Naive thymus-derived CD4-positive, alpha-beta T cell (primary cell): Measurements from ENCODE around the gene DISP3. TPM values are rescaled to one million over a fixed set of nuclear protein-coding genes. Genes with fewer than 3 reads are reported as not detected.

Experiments used
- ATAC-seq: fragments of 150-1000 bp; cut with Tn5 transposase; 2 replicates; pipeline ENCODE4 v1.10.0; 2021; ENCODE audit warnings: mild to moderate bottlenecking, moderate library complexity
- CTCF ChIA-PET: fragments of 350-600 bp; sonication (Branson Sonifier 250); formaldehyde crosslinking; loops from one replicate; lab custom pipeline; 2021; ENCODE audit warnings: antibody characterized with exemption; lab: Charles Lee
- POLR2A ChIA-PET: fragments of 350-600 bp; sonication (Branson Sonifier 250); formaldehyde crosslinking; loops from one replicate; lab custom pipeline; 2021; ENCODE audit warnings: antibody characterized with exemption, inconsistent platforms; lab: Charles Lee
- DNase-seq, 9 donors: peaks; one replicate each; pipeline versions ENCODE4 v3.0.0 to v3.0.0-alpha.2; 2020 to 2022; ENCODE audit warnings: mixed read lengths in 1 of 9
- H3K27ac ChIP-seq: one replicate; pipeline ENCODE4 v1.7.0; 2013; ENCODE audit warnings: mild to moderate bottlenecking, low read depth, low read length, moderate library complexity
- H3K27me3 ChIP-seq, 2 donors: one replicate each; pipeline ENCODE4 v1.7.0; 2013; ENCODE audit warnings: low read length in 2 of 2, mild to moderate bottlenecking in 2 of 2, moderate library complexity in 2 of 2; ENCODE audit not compliant: control insufficient read depth in 2 of 2, insufficient read depth in 2 of 2
- H3K36me3 ChIP-seq, 3 experiments: 1 replicate in 2 of 3; 2 replicates in 1 of 3; pipeline ENCODE4 v1.7.0; 2013; ENCODE audit warnings: low read length in 3 of 3, mild to moderate bottlenecking in 3 of 3, moderate library complexity in 1 of 3; ENCODE audit not compliant: insufficient read depth in 3 of 3, control insufficient read depth in 2 of 3
- H3K4me1 ChIP-seq, 2 donors: one replicate each; pipeline ENCODE4 v1.7.0; 2013; ENCODE audit warnings: low read length in 2 of 2, mild to moderate bottlenecking in 2 of 2, moderate library complexity in 1 of 2; ENCODE audit not compliant: control insufficient read depth in 2 of 2, insufficient read depth in 2 of 2
- H3K4me3 ChIP-seq: 2 replicates; pipeline ENCODE4 v1.7.0; 2013; ENCODE audit warnings: mild to moderate bottlenecking, low read length
- H3K9me3 ChIP-seq, 3 experiments: 1 replicate in 2 of 3; 2 replicates in 1 of 3; pipeline ENCODE4 v1.7.0; 2013; ENCODE audit warnings: low read length in 3 of 3; ENCODE audit not compliant: control insufficient read depth in 2 of 3
- H3K27ac Mint-ChIP-seq, 9 donors: one replicate each; pipeline ENCODE4 v1.8.0; 2020 to 2022; ENCODE audit warnings: mixed read lengths in 9 of 9, mild to moderate bottlenecking in 8 of 9, moderate library complexity in 5 of 9, inconsistent platforms in 2 of 9
- H3K27me3 Mint-ChIP-seq, 5 donors: one replicate each; pipeline ENCODE4 v1.8.0; 2021 to 2022; ENCODE audit warnings: mixed read lengths in 5 of 5, mild to moderate bottlenecking in 1 of 5
- H3K36me3 Mint-ChIP-seq, 5 donors: one replicate each; pipeline ENCODE4 v1.8.0; 2020 to 2022; ENCODE audit warnings: mixed read lengths in 5 of 5, mild to moderate bottlenecking in 3 of 5, inconsistent platforms in 1 of 5
- H3K4me1 Mint-ChIP-seq, 7 donors: one replicate each; pipeline ENCODE4 v1.8.0; 2020 to 2022; ENCODE audit warnings: mixed read lengths in 7 of 7, mild to moderate bottlenecking in 3 of 7, inconsistent platforms in 1 of 7
- H3K4me3 Mint-ChIP-seq, 10 donors: one replicate each; pipeline ENCODE4 v1.8.0; 2020 to 2022; ENCODE audit warnings: mild to moderate bottlenecking in 10 of 10, mixed read lengths in 10 of 10, moderate library complexity in 6 of 10, inconsistent platforms in 2 of 10
- H3K9me3 Mint-ChIP-seq, 11 donors: one replicate each; pipeline ENCODE4 v1.8.0; 2020 to 2022; ENCODE audit warnings: mixed read lengths in 11 of 11, mild to moderate bottlenecking in 4 of 11, inconsistent platforms in 1 of 11, moderate library complexity in 1 of 11
- intact Hi-C, 2 donors: fragments of 100-400 bp; cut with micrococcal nuclease; formaldehyde crosslinking; loops; one replicate each; pipeline ENCODE4 v1.15.1; 2023
- polyA plus RNA-seq, 2 donors: library from polyadenylated mRNA; unstranded; fragments of 300-500 nt; fragmentation: Illumina TruSeq; gene quantifications; one replicate each; pipeline ENCODE4 v1.2.3, GENCODE V29; 2021
- total RNA-seq, 6 experiments: library from RNA in 5 of 6; stranded (reverse) in 5 of 6; gene quantifications; 1 replicate in 5 of 6; 2 replicates in 1 of 6; pipeline ENCODE4 v1.2.3 and lab custom pipeline; 2021 to 2026

Gene DISP3
- total and polyA plus RNA-seq, 7 experiments from 2014 or later: 0.14 to 0.95 (median 0.46) TPM

GRCh38 chr1:11456965-11457364, 22.0 kb upstream of the DISP3 start:
- Mint-ChIP-seq H3K36me3 (no peaks in the 10 kb centered on the region), H3K9me3 (peaks cover 0 to 2% (median 0%) of the 10 kb centered on the region in 11 donors), H3K4me3 (peak overlapping the region in 9 of 10 donors; percentile 21 to 84 (median 62)), H3K27ac (peak overlapping the region in 8 of 9 donors; percentile 47 to 89 (median 69)), H3K4me1 (peaks cover 0 to 36% (median 26%) of the 10 kb centered on the region in 7 donors), H3K27me3 (peaks cover 0 to 16% (median 3%) of the 10 kb centered on the region in 5 donors)
- Histone ChIP-seq H3K9me3 (no peaks in the 10 kb centered on the region), H3K4me1 (peaks cover 0 to 21% of the 10 kb centered on the region in 2 donors), H3K36me3 (no peaks in the 10 kb centered on the region), H3K27ac (no peak overlapping the region), H3K27me3 (no peaks in the 10 kb centered on the region), H3K4me3 (no peak overlapping the region)
- DNase-seq (peak in 5 of 9 donors; percentile 18 to 47 (median 41)), ATAC-seq (peak; percentile 20)
- intact Hi-C loops: no loop called here
- POLR2A ChIA-PET: no interaction called here
- CTCF ChIA-PET: no interaction called here

- Histone ChIP-seq H3K4me1 (peaks cover 0 to 21% of the 10 kb centered on the region in 2 donors), H3K9me3 (no peaks in the 10 kb centered on the region), H3K36me3 (no peaks in the 10 kb centered on the region), H3K27ac (no peak overlapping the region), H3K27me3 (no peaks in the 10 kb centered on the region), H3K4me3 (no peak overlapping the region)
- Mint-ChIP-seq H3K36me3 (no peaks in the 10 kb centered on the region), H3K27me3 (peaks cover 0 to 23% (median 3%) of the 10 kb centered on the region in 5 donors), H3K4me3 (no peak overlapping the region), H3K4me1 (peaks cover 0 to 36% (median 26%) of the 10 kb centered on the region in 7 donors), H3K27ac (peak overlapping the region in 1 of 9 donors; percentile 82), H3K9me3 (peaks cover 0 to 2% (median 0%) of the 10 kb centered on the region in 11 donors)
- no peak for DNase-seq
- ChIA-PET POLR2A (no interaction called here), CTCF (no interaction called here)
- intact Hi-C loops: no loop called here
- no peak for ATAC-seq
Observed at GRCh38 chr1:11458811-11459275, 20.1 kb upstream of the DISP3 start.

GRCh38 chr1:11461531-11462137, 17.3 kb upstream of the DISP3 start:
- Histone ChIP-seq H3K27ac (no peak overlapping the region), H3K36me3 (no peaks in the 10 kb centered on the region), H3K27me3 (no peaks in the 10 kb centered on the region), H3K9me3 (no peaks in the 10 kb centered on the region), H3K4me1 (peaks cover 0 to 15% of the 10 kb centered on the region in 2 donors), H3K4me3 (no peak overlapping the region)
- no peak overlapping the region for H3K27ac Mint-ChIP-seq
- no peak overlapping the region for H3K4me3 Mint-ChIP-seq
- intact Hi-C loops: no loop called here
- no peaks in the 10 kb centered on the region for H3K36me3 Mint-ChIP-seq
- H3K27me3 Mint-ChIP-seq: peaks cover 0 to 20% (median 8%) of the 10 kb centered on the region in 5 donors
- no peak for ATAC-seq
- ChIA-PET POLR2A (no interaction called here), CTCF (no interaction called here)
- H3K9me3 Mint-ChIP-seq: no peaks in the 10 kb centered on the region
- H3K4me1 Mint-ChIP-seq: peaks cover 0 to 24% (median 13%) of the 10 kb centered on the region in 7 donors
- no peak for DNase-seq

GRCh38 chr1:11462224-11462923, 16.6 kb upstream of the DISP3 start:
- Mint-ChIP-seq H3K36me3 (no peaks in the 10 kb centered on the region), H3K4me1 (peaks cover 0 to 17% (median 6%) of the 10 kb centered on the region in 7 donors), H3K27me3 (peaks cover 0 to 19% (median 8%) of the 10 kb centered on the region in 5 donors), H3K4me3 (no peak overlapping the region), H3K27ac (no peak overlapping the region), H3K9me3 (no peaks in the 10 kb centered on the region)
- DNase-seq (no peak), ATAC-seq (no peak)
- ChIA-PET CTCF (no interaction called here), POLR2A (no interaction called here)
- H3K27me3 ChIP-seq: no peaks in the 10 kb centered on the region
- H3K36me3 ChIP-seq: no peaks in the 10 kb centered on the region
- peaks cover 0 to 8% of the 10 kb centered on the region in 2 donors for H3K4me1 ChIP-seq
- no peak overlapping the region for H3K4me3 ChIP-seq
- intact Hi-C loops: no loop called here
- no peaks in the 10 kb centered on the region for H3K9me3 ChIP-seq
- H3K27ac ChIP-seq: no peak overlapping the region

GRCh38 chr1:11463177-11463576, 15.8 kb upstream of the DISP3 start:
- Histone ChIP-seq H3K4me1 (no peaks in the 10 kb centered on the region), H3K4me3 (no peak overlapping the region), H3K9me3 (no peaks in the 10 kb centered on the region), H3K27me3 (no peaks in the 10 kb centered on the region), H3K36me3 (no peaks in the 10 kb centered on the region), H3K27ac (no peak overlapping the region)
- DNase-seq (no peak), ATAC-seq (no peak)
- H3K9me3 Mint-ChIP-seq: no peaks in the 10 kb centered on the region
- ChIA-PET CTCF (no interaction called here), POLR2A (no interaction called here)
- peaks cover 0 to 19% (median 8%) of the 10 kb centered on the region in 5 donors for H3K27me3 Mint-ChIP-seq
- intact Hi-C loops: no loop called here
- H3K4me3 Mint-ChIP-seq: no peak overlapping the region
- H3K36me3 Mint-ChIP-seq: no peaks in the 10 kb centered on the region
- H3K27ac Mint-ChIP-seq: no peak overlapping the region
- peaks cover 0 to 9% (median 2%) of the 10 kb centered on the region in 7 donors for H3K4me1 Mint-ChIP-seq

- ChIA-PET POLR2A (interaction anchor here (0.6 kb wide), 1 partner anchor 1886 kb away, joined by 3 read pairs; no protein-coding TSS in a partner anchor), CTCF (no interaction called here)
- intact Hi-C loops: no loop called here
- no peak for DNase-seq
- no peak overlapping the region for H3K27ac Mint-ChIP-seq
- Histone ChIP-seq H3K4me1 (no peaks in the 10 kb centered on the region), H3K36me3 (no peaks in the 10 kb centered on the region), H3K9me3 (no peaks in the 10 kb centered on the region), H3K27ac (no peak overlapping the region), H3K27me3 (no peaks in the 10 kb centered on the region), H3K4me3 (no peak overlapping the region)
- H3K9me3 Mint-ChIP-seq: no peaks in the 10 kb centered on the region
- peaks cover 0 to 20% (median 12%) of the 10 kb centered on the region in 5 donors for H3K27me3 Mint-ChIP-seq
- peaks cover 0 to 2% (median 0%) of the 10 kb centered on the region in 7 donors for H3K4me1 Mint-ChIP-seq
- no peak overlapping the region for H3K4me3 Mint-ChIP-seq
- no peaks in the 10 kb centered on the region for H3K36me3 Mint-ChIP-seq
- ATAC-seq: no peak
Observed at GRCh38 chr1:11465307-11465706, 13.6 kb upstream of the DISP3 start.
